ENCODE measurements around the gene ATRNL1. TPM values are rescaled to one million over a fixed set of nuclear protein-coding genes. Genes with fewer than 3 reads are reported as not detected.

The ATRNL1 gene
- total RNA-seq, 2 experiments from 2014 or later, result not detected

DNA sequence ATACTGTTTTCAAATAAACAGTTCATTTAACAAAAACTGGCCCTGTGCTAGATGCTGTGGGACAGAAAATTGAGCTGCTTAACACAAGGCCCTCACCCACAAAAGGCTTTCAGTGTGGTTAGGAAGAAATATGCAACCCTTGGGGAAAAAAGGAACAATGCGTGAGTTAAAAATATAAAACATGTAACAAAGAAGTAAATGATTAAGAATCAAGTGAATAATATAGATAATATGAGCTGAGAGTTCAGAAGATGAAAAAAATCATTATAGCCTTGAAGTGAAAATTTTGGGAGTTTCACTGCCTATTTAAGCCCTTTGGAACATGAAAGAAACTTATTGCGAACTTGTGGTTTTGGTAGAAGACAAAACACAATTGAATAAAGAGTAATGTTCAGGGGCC, 684.5 kb downstream of the ATRNL1 start:
- Histone ChIP-seq H3K36me3 (ENCODE audit: insufficient read depth, low read length) (no peaks in the 10 kb centered on the region), H4K20me1 (ENCODE audit: insufficient read depth, low read length) (no peaks in the 10 kb centered on the region), H3K9me2 (ENCODE audit: insufficient read depth, low read length) (no peaks in the 10 kb centered on the region), H3K27ac (ENCODE audit: low read depth, low read length, poor library complexity, severe bottlenecking) (no peak overlapping the region), H3K4me3 (ENCODE audit: low read depth, low read length, poor library complexity, severe bottlenecking) (no peak overlapping the region), H3K9me3 (ENCODE audit: low read length) (no peaks in the 10 kb centered on the region), H3K4me1 (ENCODE audit: insufficient read depth, low read length, poor library complexity, severe bottlenecking) (no peaks in the 10 kb centered on the region), H3K79me2 (ENCODE audit: insufficient read depth, low read depth, low read length) (no peaks in the 10 kb centered on the region), H2AFZ (ENCODE audit: low read length) (no peak overlapping the region), H3K4me2 (ENCODE audit: low read length) (no peak overlapping the region)
- TF ChIP-seq EZH2phosphoT487 (IDR thresholded peaks at IDR 0.05; ENCODE audit: borderline replicate concordance, low read depth, low read length), result no peak
- TF ChIP-seq, protein P1, sequence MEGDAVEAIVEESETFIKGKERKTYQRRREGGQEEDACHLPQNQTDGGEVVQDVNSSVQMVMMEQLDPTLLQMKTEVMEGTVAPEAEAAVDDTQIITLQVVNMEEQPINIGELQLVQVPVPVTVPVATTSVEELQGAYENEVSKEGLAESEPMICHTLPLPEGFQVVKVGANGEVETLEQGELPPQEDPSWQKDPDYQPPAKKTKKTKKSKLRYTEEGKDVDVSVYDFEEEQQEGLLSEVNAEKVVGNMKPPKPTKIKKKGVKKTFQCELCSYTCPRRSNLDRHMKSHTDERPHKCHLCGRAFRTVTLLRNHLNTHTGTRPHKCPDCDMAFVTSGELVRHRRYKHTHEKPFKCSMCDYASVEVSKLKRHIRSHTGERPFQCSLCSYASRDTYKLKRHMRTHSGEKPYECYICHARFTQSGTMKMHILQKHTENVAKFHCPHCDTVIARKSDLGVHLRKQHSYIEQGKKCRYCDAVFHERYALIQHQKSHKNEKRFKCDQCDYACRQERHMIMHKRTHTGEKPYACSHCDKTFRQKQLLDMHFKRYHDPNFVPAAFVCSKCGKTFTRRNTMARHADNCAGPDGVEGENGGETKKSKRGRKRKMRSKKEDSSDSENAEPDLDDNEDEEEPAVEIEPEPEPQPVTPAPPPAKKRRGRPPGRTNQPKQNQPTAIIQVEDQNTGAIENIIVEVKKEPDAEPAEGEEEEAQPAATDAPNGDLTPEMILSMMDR (conservative IDR thresholded peaks at IDR 0.05; ENCODE audit: low read length), result no peak
- POLR2A ChIA-PET, result interaction anchor here (0.6 to 0.7 kb wide), 2 partner anchors 811 to 1429 kb away, joined by 3 read pairs; no protein-coding TSS in a partner anchor
- intact Hi-C loops (cut with micrococcal nuclease; ENCODE audit: unreplicated experiment), result no loop called here
- no peak for DNase-seq (ENCODE audit: low spot score)
- CTCF ChIA-PET (ENCODE audit: unreplicated experiment), result no interaction called here
- no TSS peak for BruUV-seq (replicated peaks)

DNA sequence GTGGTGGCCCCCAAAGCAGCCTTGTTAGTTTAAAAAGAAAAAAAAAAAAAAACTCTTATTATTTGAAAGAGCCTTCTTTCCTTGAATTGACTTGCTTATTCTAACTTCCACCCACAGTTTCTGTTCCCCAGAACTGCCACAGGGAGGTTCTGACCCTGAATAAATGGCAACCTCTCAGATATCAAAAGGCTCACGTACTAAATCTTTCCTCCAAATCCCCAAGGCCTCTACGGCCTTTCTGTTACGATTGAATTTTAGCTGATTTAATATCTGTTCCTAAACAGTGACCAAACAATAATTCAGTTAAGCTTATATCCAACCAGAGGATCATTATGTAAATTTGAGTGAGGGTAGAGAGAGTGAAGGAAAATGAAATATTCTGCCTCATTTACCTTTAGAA, 697.1 kb downstream of the ATRNL1 start:
- no TSS peak for BruUV-seq (replicated peaks)
- no peak for DNase-seq (ENCODE audit: low spot score)
- TF ChIP-seq, protein P1 (conservative IDR thresholded peaks at IDR 0.05; ENCODE audit: low read length), result no peak
- no peak for TF ChIP-seq EZH2phosphoT487 (IDR thresholded peaks at IDR 0.05; ENCODE audit: borderline replicate concordance, low read depth, low read length)
- Histone ChIP-seq H3K27ac (ENCODE audit: low read depth, low read length, poor library complexity, severe bottlenecking) (no peak overlapping the region), H3K4me3 (ENCODE audit: low read depth, low read length, poor library complexity, severe bottlenecking) (no peak overlapping the region), H3K4me1 (ENCODE audit: insufficient read depth, low read length, poor library complexity, severe bottlenecking) (no peaks in the 10 kb centered on the region), H3K9me2 (ENCODE audit: insufficient read depth, low read length) (no peaks in the 10 kb centered on the region), H3K4me2 (ENCODE audit: low read length) (no peak overlapping the region), H3K79me2 (ENCODE audit: insufficient read depth, low read depth, low read length) (no peaks in the 10 kb centered on the region), H3K36me3 (ENCODE audit: insufficient read depth, low read length) (no peaks in the 10 kb centered on the region), H4K20me1 (ENCODE audit: insufficient read depth, low read length) (no peaks in the 10 kb centered on the region), H2AFZ (ENCODE audit: low read length) (no peak overlapping the region), H3K9me3 (ENCODE audit: low read length) (no peaks in the 10 kb centered on the region)
- POLR2A ChIA-PET, result interaction anchor here (0.7 kb wide), 1 partner anchor 68 kb away, joined by 3 read pairs; no protein-coding TSS in a partner anchor
- intact Hi-C loops (cut with micrococcal nuclease; ENCODE audit: unreplicated experiment), result no loop called here
- CTCF ChIA-PET (ENCODE audit: unreplicated experiment), result no interaction called here

DNA sequence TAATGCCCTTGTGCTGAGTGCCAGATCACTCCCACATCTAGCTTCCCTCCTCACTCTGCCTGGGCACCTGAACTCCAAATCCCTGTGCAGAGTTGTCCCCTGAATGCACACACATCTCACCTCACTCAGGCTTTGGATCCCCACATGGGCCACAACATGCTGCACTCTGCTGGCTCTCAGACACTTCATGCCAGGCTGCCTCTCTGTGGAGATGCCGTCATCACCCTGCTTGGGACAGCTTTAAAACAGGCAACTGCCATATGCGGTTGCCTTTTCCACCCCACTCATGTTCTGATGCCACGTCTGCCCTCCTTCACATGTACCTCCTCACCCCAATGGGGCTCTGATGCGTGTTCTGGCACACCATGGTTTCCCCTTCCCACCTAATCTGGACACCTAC, 702.8 kb downstream of the ATRNL1 start:
- Histone ChIP-seq H3K27ac (ENCODE audit: low read depth, low read length, poor library complexity, severe bottlenecking) (no peak overlapping the region), H3K79me2 (ENCODE audit: insufficient read depth, low read depth, low read length) (no peaks in the 10 kb centered on the region), H3K9me2 (ENCODE audit: insufficient read depth, low read length) (no peaks in the 10 kb centered on the region), H3K4me2 (ENCODE audit: low read length) (no peak overlapping the region), H2AFZ (ENCODE audit: low read length) (no peak overlapping the region), H3K4me3 (ENCODE audit: low read depth, low read length, poor library complexity, severe bottlenecking) (no peak overlapping the region), H3K36me3 (ENCODE audit: insufficient read depth, low read length) (no peaks in the 10 kb centered on the region), H3K9me3 (ENCODE audit: low read length) (no peaks in the 10 kb centered on the region), H3K4me1 (ENCODE audit: insufficient read depth, low read length, poor library complexity, severe bottlenecking) (no peaks in the 10 kb centered on the region), H4K20me1 (ENCODE audit: insufficient read depth, low read length) (no peaks in the 10 kb centered on the region)
- intact Hi-C loops (cut with micrococcal nuclease; ENCODE audit: unreplicated experiment), result no loop called here
- ChIA-PET CTCF (ENCODE audit: unreplicated experiment) (no interaction called here), POLR2A (no interaction called here)
- no peak for DNase-seq (ENCODE audit: low spot score)
- no TSS peak for BruUV-seq (replicated peaks)
- TF ChIP-seq, protein P1 (conservative IDR thresholded peaks at IDR 0.05; ENCODE audit: low read length), result no peak
- TF ChIP-seq EZH2phosphoT487 (IDR thresholded peaks at IDR 0.05; ENCODE audit: borderline replicate concordance, low read depth, low read length), result no peak
